ENCODE results near the gene HRH3.

HRH3 gene

DNA sequence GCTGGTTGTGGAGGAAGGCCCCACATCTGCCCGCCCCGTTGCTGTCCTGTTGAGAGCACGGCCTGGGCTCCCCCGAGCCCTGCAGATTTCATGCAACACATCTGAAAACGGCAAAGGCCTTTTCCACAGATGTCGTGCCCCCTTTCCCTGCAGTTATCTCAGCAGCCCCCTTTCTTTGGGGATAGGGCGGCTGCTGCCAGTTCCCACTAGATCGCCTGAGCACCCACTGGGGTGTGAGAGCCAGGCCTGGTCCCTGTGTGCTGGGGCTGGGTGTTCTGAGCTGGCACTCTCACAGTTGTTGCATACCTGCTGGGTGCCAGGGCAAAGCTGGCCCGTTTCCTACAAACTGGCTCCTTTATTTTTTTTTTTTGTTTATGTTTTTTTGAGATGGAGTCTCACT is 49.5 kb downstream of the HRH3 start:
- H3K4me3 Mint-ChIP-seq = no peak overlapping the region
- H3K36me3 Mint-ChIP-seq (ENCODE audit: low read depth) = peaks cover 86% of the 10 kb centered on the region
- no peaks in the 10 kb centered on the region for H3K9me3 Mint-ChIP-seq
- H3K4me1 Mint-ChIP-seq (ENCODE audit: low read depth) = no peaks in the 10 kb centered on the region
- no peaks in the 10 kb centered on the region for H3K27me3 Mint-ChIP-seq
- no peak overlapping the region for H3K27ac Mint-ChIP-seq
- intact Hi-C loops (cut with micrococcal nuclease) = no loop called here

DNA sequence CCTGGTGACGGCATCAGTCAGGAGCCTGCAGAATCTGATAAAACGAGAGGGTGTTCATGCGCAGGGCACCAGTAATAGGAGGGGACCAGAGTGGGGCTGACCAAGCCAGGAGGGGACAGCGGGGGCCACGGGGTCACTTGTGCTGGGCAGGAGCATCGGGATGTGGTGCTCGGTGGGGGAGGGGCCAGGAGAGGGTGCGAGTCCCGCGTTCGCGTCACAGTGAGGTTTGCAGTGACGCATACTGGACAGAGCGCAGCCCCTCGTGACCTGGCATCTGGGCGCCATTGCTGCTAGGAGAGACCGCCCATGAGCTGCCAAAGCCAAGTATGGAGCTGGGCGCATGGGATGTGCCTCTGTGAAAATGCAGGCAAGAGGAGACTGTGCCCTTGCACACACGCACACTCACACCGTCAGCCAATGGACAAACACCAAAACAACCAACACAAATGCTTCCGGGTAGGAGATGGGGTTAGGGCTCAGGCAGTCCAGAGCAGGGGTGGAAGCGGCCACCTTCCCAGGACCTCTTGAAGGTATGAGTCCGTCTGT is 51.1 kb downstream of the HRH3 start:
- Mint-ChIP-seq H3K4me1 (ENCODE audit: low read depth) (no peaks in the 10 kb centered on the region), H3K27ac (no peak overlapping the region), H3K36me3 (ENCODE audit: low read depth) (peaks cover 86% of the 10 kb centered on the region), H3K9me3 (no peaks in the 10 kb centered on the region), H3K4me3 (no peak overlapping the region), H3K27me3 (no peaks in the 10 kb centered on the region)
- intact Hi-C loops (cut with micrococcal nuclease) = no loop called here

DNA sequence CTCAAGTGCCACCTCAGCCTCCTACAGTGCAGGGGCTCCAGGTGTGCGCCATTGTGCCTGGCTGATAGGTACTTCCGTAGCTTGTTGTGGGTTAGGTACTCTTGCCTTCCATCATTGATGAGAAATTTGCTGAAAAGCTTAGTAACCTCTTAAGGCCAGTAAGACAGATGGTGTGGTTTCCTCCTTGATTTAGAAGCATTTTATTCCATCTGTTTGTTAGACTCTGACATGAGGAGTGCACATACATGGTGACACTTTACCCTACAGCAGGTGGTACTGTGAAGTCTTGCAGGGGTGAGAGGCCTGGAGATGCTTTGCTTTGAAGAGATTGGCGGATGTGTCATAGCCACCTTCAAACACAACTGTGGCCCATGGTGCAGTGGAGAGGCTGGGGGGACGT is 52.0 kb downstream of the HRH3 start:
- Mint-ChIP-seq H3K36me3 (ENCODE audit: low read depth) (peaks cover 90% of the 10 kb centered on the region), H3K4me1 (ENCODE audit: low read depth) (no peaks in the 10 kb centered on the region), H3K27me3 (no peaks in the 10 kb centered on the region), H3K27ac (no peak overlapping the region), H3K4me3 (no peak overlapping the region), H3K9me3 (no peaks in the 10 kb centered on the region)
- intact Hi-C loops (cut with micrococcal nuclease) = no loop called here

DNA sequence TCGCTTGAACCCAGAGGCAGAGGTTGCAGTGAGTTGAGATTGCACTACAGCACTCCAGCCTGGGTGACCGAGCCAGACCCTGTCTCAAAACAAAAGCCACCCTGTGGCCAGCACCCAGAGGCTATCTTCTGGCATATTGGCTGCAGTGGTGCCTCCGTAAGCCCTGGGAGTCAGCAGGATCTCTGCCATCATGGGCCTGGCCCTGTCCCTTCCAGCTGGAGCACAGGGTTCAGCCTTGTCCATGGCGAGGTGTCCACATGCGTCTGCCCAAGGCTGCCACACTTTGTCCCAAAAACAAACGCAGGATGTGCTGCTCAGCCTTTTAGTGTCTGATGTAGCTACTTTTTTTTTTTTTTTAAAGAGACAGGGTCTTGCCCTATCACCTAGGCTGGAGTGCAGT is 52.6 kb downstream of the HRH3 start:
- Mint-ChIP-seq H3K9me3 (no peaks in the 10 kb centered on the region), H3K4me3 (no peak overlapping the region), H3K27ac (no peak overlapping the region), H3K36me3 (ENCODE audit: low read depth) (peaks cover 90% of the 10 kb centered on the region), H3K4me1 (ENCODE audit: low read depth) (no peaks in the 10 kb centered on the region), H3K27me3 (no peaks in the 10 kb centered on the region)
- intact Hi-C loops (cut with micrococcal nuclease) = no loop called here

DNA sequence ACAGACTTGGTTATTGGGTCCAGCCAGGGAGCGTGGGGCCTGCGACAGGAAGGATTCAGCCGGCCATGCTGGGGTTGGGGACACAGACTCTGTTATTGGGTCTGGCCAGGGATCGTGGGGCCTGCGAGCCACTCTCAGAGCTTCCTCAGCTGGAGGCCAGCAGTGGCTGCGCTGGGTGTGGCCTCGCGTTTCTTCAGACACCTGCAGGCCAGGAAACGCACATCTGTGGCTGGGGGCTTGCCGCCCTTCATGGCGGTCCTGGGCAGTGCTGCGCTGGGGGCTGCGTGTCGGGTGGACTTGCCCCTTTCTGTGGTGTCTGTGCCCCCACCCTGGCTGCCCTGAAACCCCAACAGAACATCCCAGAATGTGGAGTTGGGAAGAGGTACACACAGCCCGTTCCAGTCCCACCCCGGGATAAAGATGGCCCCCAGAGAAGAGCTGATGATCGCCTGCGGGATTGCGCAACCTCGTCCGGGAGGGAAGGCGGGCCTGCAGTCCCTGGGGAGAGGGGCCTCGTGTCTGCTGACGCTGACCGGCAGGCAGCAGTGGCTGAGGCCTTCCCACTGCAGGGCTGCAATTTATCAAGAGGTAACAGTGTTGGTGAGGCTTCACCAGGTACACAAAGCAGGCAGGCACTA is 54.2 kb downstream of the HRH3 start:
- peaks cover 91% of the 10 kb centered on the region for H3K36me3 Mint-ChIP-seq (ENCODE audit: low read depth)
- H3K4me3 Mint-ChIP-seq = no peak overlapping the region
- H3K4me1 Mint-ChIP-seq (ENCODE audit: low read depth) = no peaks in the 10 kb centered on the region
- intact Hi-C loops (cut with micrococcal nuclease) = no loop called here
- no peak overlapping the region for H3K27ac Mint-ChIP-seq
- H3K27me3 Mint-ChIP-seq = no peaks in the 10 kb centered on the region
- no peaks in the 10 kb centered on the region for H3K9me3 Mint-ChIP-seq

Measured in dendritic cell treated with granulocyte-macrophage colony-stimulating factor and Interleukin-4, amounts not matched to agents 40 ng/mL and 50 ng/mL, for 4 days (primary cell).